ENCODE measurements around the gene NRP1.

The NRP1 gene

GRCh38 chr10:33353334-33353733 lies 18.9 kb upstream of the NRP1 start:
- no peak for TF ChIP-seq CTCF (IDR thresholded peaks at IDR 0.05; ENCODE audit: insufficient read depth, low read length, poor library complexity, severe bottlenecking)
- DNase-seq (ENCODE audit: extremely low read depth, insufficient read length), result no peak
- no peaks in the 10 kb centered on the region for H3K27me3 ChIP-seq (replicated peaks; ENCODE audit: control insufficient read depth, insufficient read depth, low read length)
- H3K4me3 ChIP-seq (replicated peaks; ENCODE audit: low read depth, low read length), result no peak overlapping the region
- no peaks in the 10 kb centered on the region for H3K36me3 ChIP-seq (ENCODE audit: control insufficient read depth, insufficient read depth, low read length)

- TF ChIP-seq CTCF (IDR thresholded peaks at IDR 0.05; ENCODE audit: insufficient read depth, low read length, poor library complexity, severe bottlenecking), result no peak
- H3K4me3 ChIP-seq (replicated peaks; ENCODE audit: low read depth, low read length), result no peak overlapping the region
- no peak for DNase-seq (ENCODE audit: extremely low read depth, insufficient read length)
Measured at GRCh38 chr10:33352615-33353014, 18.1 kb upstream of the NRP1 start.

GRCh38 chr10:33352175-33352574 lies 17.7 kb upstream of the NRP1 start:
- Histone ChIP-seq H3K27me3 (replicated peaks; ENCODE audit: control insufficient read depth, insufficient read depth, low read length) (no peaks in the 10 kb centered on the region), H3K36me3 (ENCODE audit: control insufficient read depth, insufficient read depth, low read length) (no peaks in the 10 kb centered on the region), H3K4me3 (replicated peaks; ENCODE audit: low read depth, low read length) (no peak overlapping the region)
- no peak for DNase-seq (ENCODE audit: extremely low read depth, insufficient read length)
- no peak for TF ChIP-seq CTCF (IDR thresholded peaks at IDR 0.05; ENCODE audit: insufficient read depth, low read length, poor library complexity, severe bottlenecking)

More at GRCh38 chr10:33352615-33353014, 18.1 kb upstream of the NRP1 start:
- Histone ChIP-seq H3K27me3 (replicated peaks; ENCODE audit: control insufficient read depth, insufficient read depth, low read length) (no peaks in the 10 kb centered on the region), H3K36me3 (ENCODE audit: control insufficient read depth, insufficient read depth, low read length) (no peaks in the 10 kb centered on the region)

GRCh38 chr10:33350041-33350440 lies 15.6 kb upstream of the NRP1 start:
- Histone ChIP-seq H3K27me3 (replicated peaks; ENCODE audit: control insufficient read depth, insufficient read depth, low read length) (no peaks in the 10 kb centered on the region), H3K36me3 (ENCODE audit: control insufficient read depth, insufficient read depth, low read length) (no peaks in the 10 kb centered on the region), H3K4me3 (replicated peaks; ENCODE audit: low read depth, low read length) (no peak overlapping the region)
- TF ChIP-seq CTCF (IDR thresholded peaks at IDR 0.05; ENCODE audit: insufficient read depth, low read length, poor library complexity, severe bottlenecking), result no peak
- DNase-seq (ENCODE audit: extremely low read depth, insufficient read length), result no peak

- TF ChIP-seq CTCF (IDR thresholded peaks at IDR 0.05; ENCODE audit: insufficient read depth, low read length, poor library complexity, severe bottlenecking), result no peak
- no peak for DNase-seq (ENCODE audit: extremely low read depth, insufficient read length)
- H3K27me3 ChIP-seq (replicated peaks; ENCODE audit: control insufficient read depth, insufficient read depth, low read length), result no peaks in the 10 kb centered on the region
Measured at GRCh38 chr10:33349268-33349667, 14.8 kb upstream of the NRP1 start.

GRCh38 chr10:33347211-33347610 lies 12.7 kb upstream of the NRP1 start:
- no peak for DNase-seq (ENCODE audit: extremely low read depth, insufficient read length)
- H3K36me3 ChIP-seq (ENCODE audit: control insufficient read depth, insufficient read depth, low read length), result no peaks in the 10 kb centered on the region
- H3K27me3 ChIP-seq (replicated peaks; ENCODE audit: control insufficient read depth, insufficient read depth, low read length), result no peaks in the 10 kb centered on the region

More at GRCh38 chr10:33349268-33349667, 14.8 kb upstream of the NRP1 start:
- Histone ChIP-seq H3K36me3 (ENCODE audit: control insufficient read depth, insufficient read depth, low read length) (no peaks in the 10 kb centered on the region), H3K4me3 (replicated peaks; ENCODE audit: low read depth, low read length) (no peak overlapping the region)

More at GRCh38 chr10:33347211-33347610, 12.7 kb upstream of the NRP1 start:
- no peak overlapping the region for H3K4me3 ChIP-seq (replicated peaks; ENCODE audit: low read depth, low read length)
- no peak for TF ChIP-seq CTCF (IDR thresholded peaks at IDR 0.05; ENCODE audit: insufficient read depth, low read length, poor library complexity, severe bottlenecking)

Measured in GM06990 (cell line).